HepG2 (cell line): ENCODE measurements around the gene THUMPD1. TPM values are rescaled to one million over a fixed set of nuclear protein-coding genes. Genes with fewer than 3 reads are reported as not detected.

Experiments used
- DNMT1 ChIP-seq: sonication (generic); formaldehyde crosslinking; IDR thresholded peaks from 2 replicates; pipeline ENCODE4 v1.5.1; 2020; ENCODE audit warnings: mild to moderate bottlenecking, missing genetic modification reagents
- ELF1 ChIP-seq: sonication (generic); formaldehyde crosslinking; IDR thresholded peaks from 2 replicates; pipeline ENCODE4 v1.4.0; 2020; ENCODE audit warnings: missing genetic modification reagents
- GPBP1L1 ChIP-seq: sonication (generic); formaldehyde crosslinking; IDR thresholded peaks from 2 replicates; pipeline ENCODE4 v1.5.0; 2020; ENCODE audit warnings: mild to moderate bottlenecking, missing genetic modification reagents
- KIAA2018 ChIP-seq: sonication (generic); formaldehyde crosslinking; IDR thresholded peaks from 2 replicates; pipeline ENCODE4 v1.5.0; 2020; ENCODE audit warnings: mild to moderate bottlenecking, missing genetic modification reagents, borderline replicate concordance
- LBX2 ChIP-seq: sonication (generic); formaldehyde crosslinking; IDR thresholded peaks from 2 replicates; pipeline ENCODE4 v1.5.0; 2020; ENCODE audit warnings: missing genetic modification reagents, mild to moderate bottlenecking, borderline replicate concordance
- MED13 ChIP-seq: sonication (generic); formaldehyde crosslinking; IDR thresholded peaks from 2 replicates; pipeline ENCODE4 v1.5.0; 2020; ENCODE audit warnings: missing genetic modification reagents
- MEF2D ChIP-seq: sonication (generic); formaldehyde crosslinking; IDR thresholded peaks from 2 replicates; pipeline ENCODE4 v1.5.1; 2020; ENCODE audit warnings: mild to moderate bottlenecking, missing genetic modification reagents
- MTF2 ChIP-seq: sonication (generic); formaldehyde crosslinking; IDR thresholded peaks from 2 replicates; pipeline ENCODE4 v1.5.0; 2020; ENCODE audit warnings: missing genetic modification reagents, borderline replicate concordance
- NFATC3 ChIP-seq: sonication (generic); formaldehyde crosslinking; IDR thresholded peaks from 2 replicates; pipeline ENCODE4 v1.5.1; 2020; ENCODE audit warnings: mild to moderate bottlenecking, missing genetic modification reagents
- NR0B2 ChIP-seq: sonication (generic); formaldehyde crosslinking; IDR thresholded peaks from 2 replicates; pipeline ENCODE4 v1.4.0; 2020; ENCODE audit warnings: mild to moderate bottlenecking, missing genetic modification reagents
- NR1H2 ChIP-seq: sonication (generic); formaldehyde crosslinking; IDR thresholded peaks from 2 replicates; pipeline ENCODE4 v1.8.1; 2022; ENCODE audit warnings: low read depth, missing genetic modification reagents, borderline replicate concordance
- PREB ChIP-seq: sonication (generic); formaldehyde crosslinking; IDR thresholded peaks from 2 replicates; pipeline ENCODE4 v1.4.0; 2020; ENCODE audit warnings: missing genetic modification reagents
- SMAD1 ChIP-seq: sonication (generic); formaldehyde crosslinking; IDR thresholded peaks from 2 replicates; pipeline ENCODE4 v1.4.0; 2020; ENCODE audit warnings: missing genetic modification reagents, low read depth, mild to moderate bottlenecking, borderline replicate concordance
- SNAI1 ChIP-seq: sonication (generic); formaldehyde crosslinking; IDR thresholded peaks from 2 replicates; pipeline ENCODE4 v1.5.0; 2020; ENCODE audit warnings: mild to moderate bottlenecking, missing genetic modification reagents, borderline replicate concordance
- ZNF282 ChIP-seq: fragments of 450-650 bp; IDR thresholded peaks from 2 replicates; pipeline ENCODE4 v1.6.1; 2018; ENCODE audit not compliant: partially characterized antibody
- ZNF546 ChIP-seq: sonication (generic); formaldehyde crosslinking; conservative IDR thresholded peaks from 2 replicates; pipeline ENCODE4 v1.8.1; 2023; ENCODE audit warnings: mild to moderate bottlenecking, missing genetic modification reagents
- ZNF614 ChIP-seq: IDR thresholded peaks from 2 replicates; pipeline ENCODE4 v1.6.1; 2018; ENCODE audit warnings: missing biosample characterization, missing genetic modification reagents, inconsistent platforms, borderline replicate concordance
- polyA plus RNA-seq, 8 experiments: library from polyadenylated mRNA; depleted of rRNA in 3 of 8; stranded (reverse) in 7 of 8; unstranded in 1 of 8; fragments of >200 nt; fragmentation: Illumina TruSeq in 4 of 8; extraction: Trizol in 4 of 8; gene quantifications; 2 replicates each; pipeline versions ENCODE4 v1.2.1 to v1.2.3, GENCODE V29; 2011 to 2016; ENCODE audit warnings: low read depth in 4 of 8, missing spikeins in 1 of 8, mixed read lengths in 1 of 8; ENCODE audit not compliant: insufficient read depth in 1 of 8
- total RNA-seq, 5 experiments: library from RNA; depleted of rRNA; stranded (reverse); fragments of >200 nt; fragmentation: Illumina TruSeq; extraction: Trizol; gene quantifications; 2 replicates each; pipeline ENCODE4 v1.2.3, GENCODE V29; 2016; ENCODE audit warnings: low read depth in 1 of 5

The THUMPD1 gene
- total and polyA plus RNA-seq, 2 of the 13 experiments (the other 11 are each of a cell fraction or from before 2014, with no cell fraction given), result 22.7 to 69.1 TPM

GRCh38 chr16:20740901-20741521 is 607 bp downstream of the THUMPD1 start (continued):
- TF ChIP-seq ELF1 (CRISPR knock-in tag) (no peak), MEF2D (no peak), NFATC3 (no peak), NR0B2 (CRISPR knock-in tag) (no peak), GPBP1L1 (CRISPR knock-in tag) (no peak), ZNF282 (no peak), NR1H2 (CRISPR knock-in tag) (no peak), MTF2 (no peak), SNAI1 (CRISPR knock-in tag) (no peak), DNMT1 (CRISPR knock-in tag) (no peak), MED13 (CRISPR knock-in tag) (peak; percentile 74; the same call in 1 of the 2 replicates), ZNF546 (CRISPR knock-in tag) (no peak; the same call in 1 of the 2 replicates), KIAA2018 (CRISPR knock-in tag) (no peak), SMAD1 (CRISPR knock-in tag) (no peak), ZNF614 (CRISPR knock-in tag) (no peak), PREB (CRISPR knock-in tag) (0 out of 2 replicates have a peak, but pooled peaks have one; percentile 58), LBX2 (CRISPR knock-in tag) (no peak)
